H9 (cell line): ENCODE results near the gene SCFD2. TPM values are rescaled to one million over a fixed set of nuclear protein-coding genes. Genes with fewer than 3 reads are reported as not detected.

Source experiments
- DNase-seq: peaks from one replicate; pipeline ENCODE4 v3.0.0-alpha.2; 2017
- H2AFZ ChIP-seq: one replicate; pipeline ENCODE4 v1.6.1; 2013; ENCODE audit warnings: mild to moderate bottlenecking, low read length, control low read depth, moderate library complexity
- H2AK5ac ChIP-seq: 2 replicates; pipeline ENCODE4 v1.6.1; 2013; ENCODE audit warnings: low read length, control low read depth, mixed read lengths; ENCODE audit not compliant: insufficient read length
- H2BK120ac ChIP-seq: one replicate; pipeline ENCODE4 v1.6.1; 2013; ENCODE audit warnings: low read depth, mild to moderate bottlenecking, low read length, control low read depth, inconsistent platforms; ENCODE audit not compliant: poor library complexity, severe bottlenecking
- H2BK12ac ChIP-seq: 2 replicates; pipeline ENCODE4 v1.6.1; 2013; ENCODE audit warnings: low read length, control low read depth, mixed read lengths, low read depth; ENCODE audit not compliant: insufficient read length
- H2BK15ac ChIP-seq: 2 replicates; pipeline ENCODE4 v1.6.1; 2013; ENCODE audit warnings: low read depth, low read length, control low read depth
- H2BK20ac ChIP-seq: one replicate; pipeline ENCODE4 v1.6.1; 2013; ENCODE audit warnings: low read depth, mild to moderate bottlenecking, low read length, control low read depth, inconsistent platforms; ENCODE audit not compliant: poor library complexity, severe bottlenecking
- H2BK5ac ChIP-seq: 2 replicates; pipeline ENCODE4 v1.6.1; 2013; ENCODE audit warnings: low read length, control low read depth, mixed read lengths; ENCODE audit not compliant: insufficient read length
- H3K14ac ChIP-seq: 2 replicates; pipeline ENCODE4 v1.6.1; 2013; ENCODE audit warnings: low read length, control low read depth; ENCODE audit not compliant: insufficient read depth
- H3K18ac ChIP-seq: 2 replicates; pipeline ENCODE4 v1.6.1; 2013; ENCODE audit warnings: low read depth, mild to moderate bottlenecking, mixed read lengths, low read length, control low read depth; ENCODE audit not compliant: insufficient read length
- H3K23ac ChIP-seq: 2 replicates; pipeline ENCODE4 v1.6.1; 2013; ENCODE audit warnings: low read length, control low read depth, mixed read lengths, low read depth; ENCODE audit not compliant: insufficient read length
- H3K23me2 ChIP-seq: 2 replicates; pipeline ENCODE4 v1.6.1; 2013; ENCODE audit warnings: low read depth, mild to moderate bottlenecking, mixed read lengths, low read length, control low read depth; ENCODE audit not compliant: insufficient read length, poor library complexity, severe bottlenecking
- H3K27ac ChIP-seq: 2 replicates; pipeline ENCODE4 v1.5.1; 2013; ENCODE audit warnings: low read length, control low read depth, mixed read lengths, low read depth; ENCODE audit not compliant: insufficient read length
- H3K27me3 ChIP-seq: 2 replicates; pipeline ENCODE4 v1.6.1; 2013; ENCODE audit warnings: low read length, control low read depth, inconsistent platforms; ENCODE audit not compliant: insufficient read depth
- H3K4ac ChIP-seq: 2 replicates; pipeline ENCODE4 v1.6.1; 2013; ENCODE audit warnings: low read depth, mild to moderate bottlenecking, control low read depth, inconsistent platforms, low read length, moderate library complexity
- H3K4me1 ChIP-seq: 2 replicates; pipeline ENCODE4 v1.6.1; 2013; ENCODE audit warnings: low read length, control low read depth, inconsistent platforms; ENCODE audit not compliant: insufficient read depth
- H3K4me2 ChIP-seq: 2 replicates; pipeline ENCODE4 v1.6.1; 2013; ENCODE audit warnings: low read length, control low read depth, mixed read lengths; ENCODE audit not compliant: insufficient read length, insufficient read depth
- H3K56ac ChIP-seq: 2 replicates; pipeline ENCODE4 v1.6.1; 2013; ENCODE audit warnings: low read depth, mild to moderate bottlenecking, mixed read lengths, low read length, control low read depth; ENCODE audit not compliant: insufficient read length
- H3K79me1 ChIP-seq: 2 replicates; pipeline ENCODE4 v1.6.1; 2013; ENCODE audit warnings: low read depth, mild to moderate bottlenecking, moderate library complexity, low read length, control low read depth, inconsistent platforms; ENCODE audit not compliant: insufficient read depth, poor library complexity, severe bottlenecking
- H3K79me2 ChIP-seq: 2 replicates; pipeline ENCODE4 v1.6.1; 2013; ENCODE audit warnings: low read length, control low read depth, inconsistent platforms; ENCODE audit not compliant: insufficient read depth
- H3K9ac ChIP-seq: 2 replicates; pipeline ENCODE4 v1.6.1; 2013; ENCODE audit warnings: low read length, control low read depth, mixed read lengths; ENCODE audit not compliant: insufficient read length; ENCODE audit errors: extremely low read depth
- H3K9me3 ChIP-seq: one replicate; pipeline ENCODE4 v1.6.1; 2013; ENCODE audit warnings: low read depth, low read length, inconsistent platforms; ENCODE audit not compliant: control insufficient read depth
- H3T11ph ChIP-seq: one replicate; pipeline ENCODE4 v1.6.1; 2013; ENCODE audit warnings: mild to moderate bottlenecking, low read length, control low read depth, inconsistent platforms
- H4K20me1 ChIP-seq: one replicate; pipeline ENCODE4 v1.6.1; 2013; ENCODE audit not compliant: control insufficient read depth, insufficient read length, insufficient read depth
- H4K5ac ChIP-seq: 2 replicates; pipeline ENCODE4 v1.6.1; 2013; ENCODE audit warnings: low read depth, mild to moderate bottlenecking, mixed read lengths, low read length, control low read depth; ENCODE audit not compliant: insufficient read length
- H4K8ac ChIP-seq: replicated peaks from 2 replicates; pipeline ENCODE4 v1.6.1; 2013; ENCODE audit warnings: low read length, control low read depth, mixed read lengths, low read depth; ENCODE audit not compliant: insufficient read length
- H4K91ac ChIP-seq: 2 replicates; pipeline ENCODE4 v1.6.1; 2013; ENCODE audit warnings: low read depth, mild to moderate bottlenecking, moderate library complexity, mixed read lengths, low read length, control low read depth; ENCODE audit not compliant: insufficient read length
- H3K27ac Mint-ChIP-seq, 3 experiments: 2 replicates in 2 of 3; 3 replicates in 1 of 3; pipeline ENCODE4 v1.8.0; 2020 to 2021; ENCODE audit warnings: mixed read lengths in 3 of 3, mild to moderate bottlenecking in 1 of 3, moderate library complexity in 1 of 3
- H3K27me3 Mint-ChIP-seq: 2 replicates; pipeline ENCODE4 v1.8.0; 2021; ENCODE audit warnings: low read depth, mild to moderate bottlenecking, moderate library complexity, mixed read lengths
- H3K36me3 Mint-ChIP-seq, 3 experiments: 2 replicates in 2 of 3; 3 replicates in 1 of 3; pipeline ENCODE4 v1.8.0; 2020 to 2021; ENCODE audit warnings: low read depth in 3 of 3, mixed read lengths in 3 of 3; ENCODE audit not compliant: insufficient read depth in 1 of 3
- H3K4me1 Mint-ChIP-seq, 2 experiments: 2 replicates each; pipeline ENCODE4 v1.8.0; 2020; ENCODE audit warnings: mixed read lengths in 2 of 2
- H3K4me3 Mint-ChIP-seq, 2 experiments: 2 replicates in 1 of 2; 3 replicates in 1 of 2; pipeline ENCODE4 v1.8.0; 2020 to 2021; ENCODE audit warnings: mild to moderate bottlenecking in 2 of 2, mixed read lengths in 2 of 2, moderate library complexity in 1 of 2
- H3K9me3 Mint-ChIP-seq, 2 experiments: 2 replicates in 1 of 2; 3 replicates in 1 of 2; pipeline ENCODE4 v1.8.0; 2020; ENCODE audit warnings: mild to moderate bottlenecking in 2 of 2, mixed read lengths in 2 of 2, moderate library complexity in 1 of 2
- CTCF ChIP-seq: fragments of 200-600 bp; sonication (generic); conservative IDR thresholded peaks from 3 replicates; pipeline ENCODE4 v1.8.0; 2021; ENCODE audit warnings: antibody characterized with exemption, mild to moderate bottlenecking
- WGBS: extraction: QIAGEN DNeasy Blood & Tissue Kit; methylation state at CpG from one replicate; pipeline ENCODE4 v1.1.7; 2013; ENCODE audit warnings: missing lambda C conversion rate, low lambda C conversion rate, mixed read lengths; ENCODE audit not compliant: insufficient read length; ENCODE audit errors: extremely low coverage; 5-methylcytosine and 5-hydroxymethylcytosine counted together
- total RNA-seq: library from RNA; stranded (reverse); gene quantifications from 2 replicates; pipeline ENCODE4 v1.2.1, GENCODE V29; 2021

The SCFD2 gene
- total RNA-seq, 1 experiment from 2014 or later: 10.1 TPM

- TF ChIP-seq CTCF: no peak
- Mint-ChIP-seq H3K27ac (no peak overlapping the region), H3K4me3 (no peak overlapping the region), H3K9me3 (no peaks in the 10 kb centered on the region; a peak in 1 of 5 replicates), H3K4me1 (peaks cover 13 to 18% of the 10 kb centered on the region in 2 experiments), H3K36me3 (no peaks in the 10 kb centered on the region; a peak in 2 of 7 replicates), H3K27me3 (no peaks in the 10 kb centered on the region; the same call in none of the 2 replicates)
- Histone ChIP-seq H3K18ac (no peak overlapping the region), H3K4me2 (no peak overlapping the region), H3K14ac (no peak overlapping the region), H3K9me3 (no peaks in the 10 kb centered on the region), H3K23me2 (no peaks in the 10 kb centered on the region), H3T11ph (no peak overlapping the region), H2AFZ (no peak overlapping the region), H2BK5ac (no peak overlapping the region), H4K20me1 (no peaks in the 10 kb centered on the region), H4K91ac (no peak overlapping the region), H2BK12ac (no peak overlapping the region), H3K27ac (no peak overlapping the region), H2AK5ac (no peak overlapping the region), H3K79me2 (no peaks in the 10 kb centered on the region), H2BK20ac (no peak overlapping the region), H3K4ac (no peak overlapping the region), H4K5ac (no peak overlapping the region), H3K27me3 (no peaks in the 10 kb centered on the region), H3K23ac (no peak overlapping the region), H3K79me1 (no peaks in the 10 kb centered on the region), H4K8ac (no peak overlapping the region), H3K4me1 (peaks cover 6% of the 10 kb centered on the region; the same call in 1 of the 2 replicates), H2BK15ac (no peak overlapping the region), H3K56ac (no peak overlapping the region), H2BK120ac (no peak overlapping the region), H3K9ac (no peak overlapping the region)
- no peak for DNase-seq
- WGBS: 100% methylated on average over 1 of the region's 2 CpGs
Measured at GRCh38 chr4:52936729-52937128, 429.1 kb downstream of the SCFD2 start.
